Thymus (tissue), 2 donors: ENCODE measurements around the gene ILDR2. TPM values are rescaled to one million over a fixed set of nuclear protein-coding genes. Genes with fewer than 3 reads are reported as not detected.

Experiments
- polyA plus RNA-seq: library from polyadenylated mRNA; stranded (reverse); fragments of 200-250 nt; gene quantifications from one replicate; pipeline ENCODE4 v1.2.3, GENCODE V29; 2013
- total RNA-seq: library from RNA; stranded (reverse); fragments of 120-200 nt; gene quantifications from one replicate; pipeline ENCODE4 v1.2.4, GENCODE V29; 2013
- donor health status: healthy.

The ILDR2 gene
- total and polyA plus RNA-seq, 2 donors = 0.46 to 0.90 TPM

Other genes with a start within 250 kb of the ILDR2 start
- 15.7 TPM for gene POGK, start 136.1 kb downstream of the ILDR2 start, total RNA-seq
- 14.1 TPM for gene POGK, start 136.1 kb downstream of the ILDR2 start, polyA plus RNA-seq
- 17.3 TPM for gene TADA1, start 99.3 kb downstream of the ILDR2 start, total RNA-seq
- 16.5 TPM for gene TADA1, start 99.3 kb downstream of the ILDR2 start, polyA plus RNA-seq
- gene MAEL, start 13.7 kb upstream of the ILDR2 start, total RNA-seq = not detected
- gene MAEL, start 13.7 kb upstream of the ILDR2 start, polyA plus RNA-seq = 0.57 TPM
- 2.3 TPM for gene GPA33, start 114.8 kb upstream of the ILDR2 start, total RNA-seq
- 3.5 TPM for gene GPA33, start 114.8 kb upstream of the ILDR2 start, polyA plus RNA-seq
- gene STYXL2, start 118.5 kb upstream of the ILDR2 start, total RNA-seq = 0.24 TPM
- gene STYXL2, start 118.5 kb upstream of the ILDR2 start, polyA plus RNA-seq = 0.32 TPM
- 4.1 TPM for gene POU2F1, start 245.3 kb upstream of the ILDR2 start, total RNA-seq
- gene POU2F1, start 245.3 kb upstream of the ILDR2 start, polyA plus RNA-seq = 2.6 TPM